H1 (cell line): ENCODE measurements around the gene SATB2. TPM values are rescaled to one million over a fixed set of nuclear protein-coding genes. Genes with fewer than 3 reads are reported as not detected.

Experiments used
- CTCF ChIA-PET: fragments of 300-600 bp; sonication (Branson Sonifier 250); formaldehyde crosslinking; loops from one replicate; lab custom pipeline; 2021; ENCODE audit not compliant: partially characterized antibody; lab: Charles Lee
- POLR2A ChIA-PET: fragments of 300-600 bp; sonication (Branson Sonifier 250); formaldehyde crosslinking; loops from one replicate; lab custom pipeline; 2021; ENCODE audit warnings: inconsistent platforms; ENCODE audit not compliant: partially characterized antibody; lab: Charles Lee
- DNase-seq, 2 experiments: peaks; one replicate each; pipeline versions ENCODE4 v3.0.0 to v3.0.0-alpha.2; 2010 to 2022; ENCODE audit warnings: low spot score in 2 of 2, low read depth in 1 of 2, mixed read lengths in 1 of 2
- FAIRE-seq: peaks from 2 replicates; lab custom pipeline; 2011; peaks lifted over from hg19 to GRCh38; lab: Jason Lieb, UNC
- H2AFZ ChIP-seq: 2 replicates; pipeline ENCODE4 v1.8.1; 2012; ENCODE audit warnings: low read length, inconsistent platforms
- H2AK5ac ChIP-seq: 2 replicates; pipeline ENCODE4 v1.6.1; 2013; ENCODE audit warnings: low read depth, low read length
- H2BK120ac ChIP-seq: replicated peaks from 2 replicates; pipeline ENCODE3; 2013; ENCODE audit warnings: low read depth, low read length, inconsistent platforms
- H2BK12ac ChIP-seq: 2 replicates; pipeline ENCODE4 v1.6.1; 2013; ENCODE audit warnings: low read depth, low read length
- H2BK15ac ChIP-seq: 2 replicates; pipeline ENCODE4 v1.6.1; 2013; ENCODE audit warnings: low read length
- H2BK20ac ChIP-seq: 2 replicates; pipeline ENCODE4 v1.6.1; 2013; ENCODE audit warnings: low read length
- H2BK5ac ChIP-seq: 2 replicates; pipeline ENCODE4 v1.6.1; 2013; ENCODE audit warnings: low read depth, low read length
- H3K14ac ChIP-seq: 2 replicates; pipeline ENCODE4 v1.6.1; 2013; ENCODE audit warnings: inconsistent platforms; ENCODE audit not compliant: insufficient read length
- H3K18ac ChIP-seq: 2 replicates; pipeline ENCODE4 v1.6.1; 2013; ENCODE audit warnings: low read length; ENCODE audit errors: extremely low read depth
- H3K23ac ChIP-seq: 2 replicates; pipeline ENCODE4 v1.6.1; 2013; ENCODE audit warnings: inconsistent platforms; ENCODE audit not compliant: insufficient read length
- H3K23me2 ChIP-seq: 2 replicates; pipeline ENCODE4 v1.6.1; 2013; ENCODE audit warnings: low read depth, low read length
- H3K27ac ChIP-seq: 2 replicates; pipeline ENCODE4 v1.6.1; 2011; ENCODE audit warnings: low read depth, low read length, inconsistent platforms
- H3K27me3 ChIP-seq, 4 experiments: replicated peaks in 1 of 4; 1 replicate in 1 of 4; 2 replicates in 3 of 4; pipeline versions ENCODE4 v1.6.1 to v1.8.1; 2011 to 2013; ENCODE audit warnings: low read length in 3 of 4, mild to moderate bottlenecking in 3 of 4, inconsistent platforms in 2 of 4, mixed read lengths in 2 of 4, moderate library complexity in 1 of 4; ENCODE audit not compliant: control insufficient read depth in 3 of 4, insufficient read depth in 3 of 4; ENCODE audit errors: extremely low read depth in 1 of 4
- H3K36me3 ChIP-seq, 4 experiments: 2 replicates each; pipeline versions ENCODE4 v1.6.1 to v1.8.1; 2011 to 2013; ENCODE audit warnings: mild to moderate bottlenecking in 4 of 4, low read length in 3 of 4, moderate library complexity in 2 of 4, control low read depth in 1 of 4, inconsistent platforms in 1 of 4; ENCODE audit not compliant: insufficient read depth in 4 of 4, control insufficient read depth in 2 of 4
- H3K4ac ChIP-seq: replicated peaks from 2 replicates; pipeline ENCODE3; 2013; ENCODE audit warnings: low read length, low read depth, mixed read lengths, inconsistent platforms; ENCODE audit not compliant: insufficient read length
- H3K4me1 ChIP-seq, 4 experiments: replicated peaks in 1 of 4; 1 replicate in 1 of 4; 2 replicates in 3 of 4; pipeline versions ENCODE4 v1.6.1 to v1.8.1; 2011 to 2013; ENCODE audit warnings: low read length in 3 of 4, inconsistent platforms in 2 of 4, mixed read lengths in 1 of 4; ENCODE audit not compliant: insufficient read depth in 4 of 4, control insufficient read depth in 3 of 4
- H3K4me2 ChIP-seq, 2 experiments: 2 replicates each; pipeline versions ENCODE4 v1.6.1 to v1.8.1; 2011 to 2013; ENCODE audit warnings: low read depth in 2 of 2, low read length in 2 of 2, control low read depth in 1 of 2, inconsistent platforms in 1 of 2, mild to moderate bottlenecking in 1 of 2; ENCODE audit not compliant: insufficient read depth in 1 of 2
- H3K4me3 ChIP-seq, 4 experiments: fragments of 200-600, 300-600 bp in 1 of 4; sonication (generic), shearing (Covaris generic), sonication (Bioruptor Twin) in 1 of 4; 2 replicates each; pipeline versions ENCODE4 v1.5.1 to v1.8.1; 2011 to 2016; ENCODE audit warnings: low read length in 4 of 4, low read depth in 3 of 4, control low read depth in 2 of 4, inconsistent platforms in 2 of 4, mild to moderate bottlenecking in 2 of 4, mixed read lengths in 1 of 4, moderate library complexity in 1 of 4; ENCODE audit not compliant: insufficient read depth in 2 of 4; ENCODE audit errors: extremely low read depth in 1 of 4
- H3K56ac ChIP-seq: replicated peaks from 2 replicates; pipeline ENCODE3; 2013; ENCODE audit warnings: low read depth, mild to moderate bottlenecking, mixed read lengths, low read length, inconsistent platforms; ENCODE audit not compliant: insufficient read length
- H3K79me1 ChIP-seq: 2 replicates; pipeline ENCODE4 v1.6.1; 2013; ENCODE audit warnings: low read depth, low read length, control low read depth
- H3K79me2 ChIP-seq, 2 experiments: 2 replicates each; pipeline versions ENCODE4 v1.6.1 to v1.8.1; 2012 to 2013; ENCODE audit warnings: low read length in 2 of 2, mild to moderate bottlenecking in 2 of 2, inconsistent platforms in 1 of 2; ENCODE audit not compliant: insufficient read depth in 2 of 2, control insufficient read depth in 1 of 2
- H3K9ac ChIP-seq, 4 experiments: replicated peaks in 1 of 4; 1 replicate in 1 of 4; 2 replicates in 3 of 4; pipeline versions ENCODE4 v1.6.1 to v1.8.1; 2011 to 2013; ENCODE audit warnings: low read depth in 3 of 4, low read length in 3 of 4, control low read depth in 2 of 4, mild to moderate bottlenecking in 2 of 4, moderate library complexity in 2 of 4, inconsistent platforms in 1 of 4; ENCODE audit errors: extremely low read depth in 1 of 4
- H3K9me3 ChIP-seq, 2 experiments: 2 replicates each; pipeline versions ENCODE4 v1.6.1 to v1.8.1; 2012 to 2013; ENCODE audit warnings: mild to moderate bottlenecking in 2 of 2, moderate library complexity in 2 of 2, control low read depth in 1 of 2, inconsistent platforms in 1 of 2, low read depth in 1 of 2, low read length in 1 of 2, mixed read lengths in 1 of 2; ENCODE audit not compliant: insufficient read depth in 2 of 2
- H4K20me1 ChIP-seq, 2 experiments: replicated peaks in 1 of 2; 2 replicates each; pipeline versions ENCODE3 to v1.8.1; 2011 to 2013; ENCODE audit warnings: inconsistent platforms in 2 of 2, low read length in 2 of 2, mild to moderate bottlenecking in 1 of 2; ENCODE audit not compliant: insufficient read depth in 2 of 2, control insufficient read depth in 1 of 2
- H4K5ac ChIP-seq: 2 replicates; pipeline ENCODE4 v1.6.1; 2013; ENCODE audit warnings: low read length, low read depth, mixed read lengths, inconsistent platforms; ENCODE audit not compliant: insufficient read length
- H4K8ac ChIP-seq: 2 replicates; pipeline ENCODE4 v1.8.0; 2013; ENCODE audit warnings: mild to moderate bottlenecking, moderate library complexity, low read length, inconsistent platforms; ENCODE audit not compliant: insufficient read depth; ENCODE audit errors: extremely low read depth
- H4K91ac ChIP-seq: replicated peaks from 2 replicates; pipeline ENCODE3; 2013; ENCODE audit warnings: low read length, mixed read lengths, inconsistent platforms; ENCODE audit not compliant: insufficient read length
- ASH2L ChIP-seq: fragments of 200-600, 300-600 bp; sonication (generic); IDR thresholded peaks from one replicate; pipeline ENCODE4 v1.7.1; 2017; ENCODE audit warnings: low read length
- CHD1 ChIP-seq: IDR thresholded peaks from 2 replicates; pipeline ENCODE4 v1.6.1; 2012; ENCODE audit warnings: low read depth, low read length, improper control_type of control experiment
- FOSL1 ChIP-seq: IDR thresholded peaks from 2 replicates; pipeline ENCODE4 v1.6.1; 2011; ENCODE audit warnings: mild to moderate bottlenecking, low read depth, low read length, moderate library complexity; ENCODE audit not compliant: insufficient read depth
- KDM5A ChIP-seq: fragments of 200-600 bp; IDR thresholded peaks from 2 replicates; pipeline ENCODE4 v1.7.1; 2012; ENCODE audit warnings: mild to moderate bottlenecking, low read length, inconsistent platforms, mixed read lengths
- WGBS, 2 experiments: shearing (Covaris generic) in 1 of 2; methylation state at CpG; one replicate each; pipeline versions ENCODE4 v1.1.6 to v1.1.7; 2013 to 2015; ENCODE audit warnings: low lambda C conversion rate in 2 of 2, mixed read lengths in 2 of 2, inconsistent platforms in 1 of 2, low coverage in 1 of 2, missing lambda C conversion rate in 1 of 2; ENCODE audit not compliant: insufficient replicate concordance in 2 of 2, insufficient coverage in 1 of 2, insufficient read length in 1 of 2; ENCODE audit errors: extremely low coverage in 1 of 2, missing lambda C conversion rate in 1 of 2; 5-methylcytosine and 5-hydroxymethylcytosine counted together
- polyA plus RNA-seq, 7 experiments: library from polyadenylated mRNA; depleted of rRNA in 3 of 7; stranded (reverse) in 5 of 7; unstranded in 2 of 7; fragments of >200 nt in 5 of 7; fragments of 200-250 nt in 2 of 7; gene quantifications; 1 replicate in 5 of 7; 2 replicates in 1 of 7; 4 replicates in 1 of 7; pipeline versions ENCODE4 v1.2.1 to v1.2.3, GENCODE V29; 2011 to 2013; ENCODE audit warnings: missing spikeins in 2 of 7, mixed read lengths in 2 of 7
- total RNA-seq: library from RNA; stranded (reverse); fragmentation: NEBNext Ultra II Directional; extraction: Animal tissue kit (Norgen Biotek cat#: 25700); gene quantifications from 2 replicates; pipeline ENCODE4 v1.2.1, GENCODE V29; 2021

SATB2 gene
- total and polyA plus RNA-seq, 2 of the 8 experiments (the other 6 are each of a cell fraction or from before 2014, with no cell fraction given): 1.3 to 5.7 TPM

GRCh38 chr2:199449455-199449854 is 8.3 kb downstream of the SATB2 start:
- TF ChIP-seq ASH2L (no peak), FOSL1 (no peak), CHD1 (no peak), KDM5A (no peak)
- Histone ChIP-seq H3K4me2 (no peak overlapping the region), H2BK12ac (no peak overlapping the region), H3K4ac (no peak overlapping the region), H2BK20ac (no peak overlapping the region), H4K8ac (no peak overlapping the region), H2BK5ac (no peak overlapping the region), H3K4me3 (no peak overlapping the region), H3K56ac (no peak overlapping the region), H3K23me2 (no peaks in the 10 kb centered on the region), H4K5ac (no peak overlapping the region), H2BK120ac (no peak overlapping the region), H3K27me3 (no peaks in the 10 kb centered on the region; a peak in 1 of 7 replicates), H3K9me3 (no peaks in the 10 kb centered on the region), H3K23ac (no peak overlapping the region), H2AFZ (no peak overlapping the region), H3K18ac (no peak overlapping the region), H2BK15ac (no peak overlapping the region), H3K27ac (no peak overlapping the region), H2AK5ac (no peak overlapping the region), H3K14ac (no peak overlapping the region), H4K91ac (no peak overlapping the region), H4K20me1 (no peaks in the 10 kb centered on the region), H3K9ac (no peak overlapping the region), H3K79me2 (no peaks in the 10 kb centered on the region), H3K79me1 (no peaks in the 10 kb centered on the region), H3K4me1 (peaks cover 3 to 7% (median 4%) of the 10 kb centered on the region in 4 experiments; a peak in 4 of 7 replicates), H3K36me3 (no peaks in the 10 kb centered on the region)
- ChIA-PET POLR2A (no interaction called here), CTCF (interaction anchor here (1.2 kb wide), 1 partner anchor 22 kb away, joined by 3 read pairs; no protein-coding TSS in a partner anchor)
- no peak for FAIRE-seq
- WGBS, 2 experiments: 83% methylated on average over 1 of the region's 1 CpG; no CpG with 5 or more reads in 1 of the 2 experiments
- no peak for DNase-seq
